GM10847 (cell line): Measurements from ENCODE around the gene GMDS.

ENCODE experiments used
- POLR2A ChIP-seq: IDR thresholded peaks from 2 replicates; pipeline ENCODE4 v1.6.1; 2011; ENCODE audit not compliant: insufficient read length; ENCODE audit errors: extremely low read depth

GMDS gene

GRCh38 chr6:1786455-1787453, 458.7 kb downstream of the GMDS start:
- TF ChIP-seq POLR2A = no peak

DNA sequence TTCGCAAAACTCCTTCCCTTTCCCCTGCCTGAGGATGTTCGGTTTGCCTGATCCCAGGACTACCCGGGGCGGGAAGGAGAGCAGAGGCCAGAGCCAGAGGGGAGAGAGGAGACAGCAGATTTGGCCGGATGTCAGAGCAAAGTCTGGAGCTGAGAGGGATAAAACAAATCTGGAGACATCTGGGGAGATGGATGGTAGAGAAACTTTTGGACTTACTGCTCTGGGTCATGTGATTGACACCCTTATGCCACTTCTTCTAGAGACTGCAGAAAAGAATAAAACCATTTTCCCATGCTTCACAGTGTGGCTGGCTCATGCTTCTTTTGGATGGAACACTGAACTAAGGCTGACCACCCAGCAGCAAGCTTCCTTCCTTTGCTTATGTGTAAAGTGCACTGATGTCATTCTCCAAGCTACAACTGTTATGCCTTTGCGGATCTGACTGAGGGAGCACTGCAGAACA, 461.0 kb downstream of the GMDS start:
- no peak for TF ChIP-seq POLR2A

DNA sequence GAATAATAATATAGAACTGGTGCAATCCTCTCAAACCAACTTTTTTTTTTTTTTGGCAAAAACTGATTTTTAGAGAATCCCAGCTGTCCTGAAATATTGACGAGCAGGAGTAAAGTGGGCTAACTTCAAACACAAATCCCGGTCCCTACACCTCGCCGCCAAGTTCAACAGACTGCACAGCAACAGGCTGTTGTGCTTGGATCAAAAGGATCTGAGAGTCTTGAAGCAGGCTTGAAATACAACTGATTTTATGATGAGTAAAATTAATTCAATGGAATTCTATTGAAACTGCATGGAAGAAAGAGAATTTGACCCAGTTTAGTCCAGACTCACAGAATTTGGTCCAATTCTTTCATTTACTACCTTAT, 463.6 kb downstream of the GMDS start:
- TF ChIP-seq POLR2A = no peak

DNA sequence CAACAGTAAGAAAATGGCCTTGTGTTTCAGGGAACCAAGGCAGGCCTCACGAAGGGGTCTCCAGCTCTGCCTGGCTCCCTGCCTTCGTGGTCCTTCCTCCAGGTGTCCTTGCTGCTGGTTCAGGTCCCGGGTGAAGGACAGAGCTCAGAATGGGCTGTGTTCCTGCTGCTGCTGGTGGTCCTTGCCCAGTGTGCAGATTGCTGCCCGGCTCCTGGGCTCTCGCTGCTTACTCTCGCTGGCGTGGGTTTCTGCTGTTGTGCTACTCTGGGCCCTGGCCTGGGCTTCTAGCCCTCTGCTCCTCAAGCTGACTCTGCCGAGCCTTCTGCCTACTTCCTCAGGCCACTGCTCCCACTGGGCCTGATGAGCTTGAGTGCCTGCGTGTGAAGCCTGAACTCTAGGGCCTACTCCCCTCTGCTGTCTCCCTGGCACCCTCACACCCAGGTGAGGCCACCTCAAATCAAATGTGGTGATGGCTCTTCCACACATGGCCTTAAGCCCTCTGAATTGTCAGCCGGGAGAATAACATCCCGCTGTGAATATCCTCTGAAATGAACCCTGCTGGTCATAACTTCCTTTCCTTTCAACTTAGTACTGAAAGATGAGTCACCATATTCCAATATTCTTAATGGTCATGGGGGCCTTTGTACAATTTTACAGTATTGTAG, 464.1 kb downstream of the GMDS start:
- TF ChIP-seq POLR2A = no peak

DNA sequence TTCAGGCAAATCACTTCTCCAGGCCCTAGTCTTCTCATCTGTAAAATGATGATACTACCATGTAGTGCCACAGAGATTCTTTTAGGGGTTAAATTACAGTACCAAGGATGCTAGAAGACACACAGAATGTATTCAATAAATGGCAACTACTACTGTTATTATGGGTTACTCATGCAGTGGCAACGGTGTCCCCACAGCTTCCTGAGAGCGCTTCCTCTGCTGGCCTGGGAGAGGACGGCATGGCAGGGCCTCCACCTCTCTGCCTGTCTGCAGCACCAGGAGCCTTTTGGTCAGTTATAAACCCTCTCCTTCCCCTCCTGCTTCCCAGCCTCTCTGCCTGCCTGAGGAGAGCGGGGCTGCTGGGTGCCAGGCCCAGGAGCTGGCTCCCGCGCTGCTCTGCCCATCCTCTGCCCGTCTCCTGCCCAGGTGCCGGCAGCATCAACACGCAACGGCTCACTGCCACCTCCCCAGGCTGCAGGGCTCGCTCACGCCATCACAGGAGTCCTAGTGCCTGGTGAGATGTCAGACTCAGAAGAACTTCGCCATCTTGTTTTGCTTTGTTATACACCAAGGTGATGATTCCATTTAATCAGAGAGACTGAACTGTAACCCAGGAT, 465.0 kb downstream of the GMDS start:
- no peak for TF ChIP-seq POLR2A

DNA sequence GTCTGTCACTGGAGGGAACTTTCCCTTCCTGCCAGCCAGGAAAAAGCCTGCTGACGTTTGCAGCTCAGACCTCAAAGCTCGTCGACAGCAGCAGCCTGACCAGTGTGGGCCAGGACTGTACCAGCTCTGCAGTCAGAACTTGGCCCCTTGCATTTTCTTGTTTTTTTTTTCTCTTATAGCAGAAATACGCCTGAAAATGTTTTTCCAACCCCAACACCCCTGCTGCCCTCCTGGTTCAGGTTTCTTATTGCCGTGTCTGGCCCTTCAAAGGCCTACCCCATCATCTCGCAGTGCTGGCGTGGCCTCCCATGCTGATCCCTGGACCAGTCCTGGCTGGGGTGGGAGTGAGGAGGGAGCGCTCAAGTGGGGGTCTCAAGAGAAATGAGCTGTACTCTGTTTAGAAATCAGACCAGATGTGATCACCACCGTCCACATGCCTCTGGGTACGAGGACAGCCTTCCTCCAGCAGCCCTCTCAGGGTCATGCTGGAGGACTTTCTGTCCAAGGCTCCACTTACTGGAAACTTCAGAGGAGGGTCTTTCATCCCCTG, 466.6 kb downstream of the GMDS start:
- TF ChIP-seq POLR2A = no peak

DNA sequence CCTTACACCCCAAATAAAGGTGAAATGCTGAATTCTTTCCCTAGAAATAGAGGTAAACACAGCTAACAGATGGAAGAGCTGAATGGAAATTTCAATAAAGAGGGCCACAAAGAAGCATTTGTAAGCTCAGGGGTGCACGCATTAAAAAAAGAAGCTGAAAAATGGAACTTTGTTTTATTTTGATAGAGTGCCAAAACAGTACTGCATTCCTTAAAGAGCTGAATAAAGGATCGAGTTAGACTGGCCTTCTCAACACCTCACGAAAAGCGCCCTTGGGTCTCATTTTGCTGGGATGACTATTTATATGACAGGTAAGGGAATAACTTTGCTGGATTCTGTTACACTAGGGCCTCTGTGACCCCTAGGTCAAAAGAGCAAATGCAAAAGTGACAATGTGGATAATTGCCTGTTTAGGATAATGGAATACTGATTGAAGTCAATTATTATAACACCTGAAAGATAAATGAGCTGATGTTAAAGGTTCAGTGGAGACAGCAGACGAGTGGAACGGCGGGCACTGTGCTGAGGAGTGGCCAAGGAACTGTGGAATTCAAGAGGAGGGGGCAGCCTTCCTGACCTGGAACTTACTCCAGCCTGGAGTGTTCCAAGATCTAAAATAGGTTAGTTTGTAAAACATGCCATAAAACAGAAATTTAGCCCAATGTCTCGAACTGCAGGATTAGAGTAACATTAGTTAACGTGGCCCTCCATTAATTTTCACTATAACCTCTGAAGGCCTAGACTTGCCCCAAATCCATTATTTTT, 467.3 kb downstream of the GMDS start:
- TF ChIP-seq POLR2A = no peak

DNA sequence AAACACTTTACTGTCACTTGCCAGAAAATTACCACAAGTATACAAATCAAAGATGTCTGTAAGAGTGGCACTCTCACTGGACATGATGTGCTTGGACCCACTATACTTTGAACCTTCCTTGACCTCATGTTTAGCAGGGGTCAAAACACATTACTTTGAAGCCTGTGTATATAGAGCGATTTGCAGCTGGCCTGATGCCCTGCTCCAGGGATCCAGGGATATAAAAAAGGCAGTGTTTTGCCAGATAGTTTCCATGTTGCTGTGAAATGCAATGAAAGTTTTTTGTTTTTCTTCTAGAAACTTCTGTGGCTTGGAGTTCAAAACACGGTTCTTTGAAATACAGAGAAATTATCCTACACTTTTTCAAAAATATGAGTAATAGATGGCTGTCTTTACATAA, 470.0 kb downstream of the GMDS start:
- TF ChIP-seq POLR2A = no peak

DNA sequence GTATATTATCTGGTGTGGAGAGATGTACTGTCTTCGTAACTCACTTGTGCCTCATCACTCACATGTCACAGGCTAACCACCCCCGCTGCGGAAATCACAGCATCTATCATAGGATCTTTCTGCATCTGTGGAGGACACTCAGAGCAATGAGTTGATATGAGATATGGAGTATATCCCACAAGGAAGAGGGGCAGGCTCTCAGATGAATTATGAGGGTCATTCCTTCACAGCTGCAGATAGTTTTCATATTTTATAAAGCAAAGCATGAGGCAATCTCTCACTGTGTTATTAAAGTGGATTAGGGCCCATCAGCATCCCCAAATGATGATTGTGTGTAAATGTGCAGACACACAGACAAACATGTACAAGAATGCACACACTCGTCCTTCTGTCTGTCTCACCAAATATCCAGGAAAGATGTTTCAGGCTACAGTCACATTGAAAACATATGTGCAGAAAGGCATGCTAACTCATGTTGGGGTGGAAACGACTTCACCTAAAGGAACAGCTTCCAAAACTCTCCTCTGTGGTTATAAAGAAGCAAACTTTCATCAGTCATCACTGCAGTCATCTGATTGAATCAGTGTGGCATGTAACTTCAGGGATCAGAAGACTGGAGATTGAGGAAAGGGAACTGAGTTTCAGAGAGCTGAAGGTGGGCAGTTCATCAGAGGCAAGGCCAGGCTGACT, 471.0 kb downstream of the GMDS start:
- TF ChIP-seq POLR2A = no peak

- TF ChIP-seq POLR2A = no peak
Observed at GRCh38 chr6:1773700-1774099, 471.7 kb downstream of the GMDS start.

- no peak for TF ChIP-seq POLR2A
Observed at GRCh38 chr6:1770968-1771723, 474.3 kb downstream of the GMDS start.

GRCh38 chr6:1770435-1770843, 475.0 kb downstream of the GMDS start:
- TF ChIP-seq POLR2A = no peak

DNA sequence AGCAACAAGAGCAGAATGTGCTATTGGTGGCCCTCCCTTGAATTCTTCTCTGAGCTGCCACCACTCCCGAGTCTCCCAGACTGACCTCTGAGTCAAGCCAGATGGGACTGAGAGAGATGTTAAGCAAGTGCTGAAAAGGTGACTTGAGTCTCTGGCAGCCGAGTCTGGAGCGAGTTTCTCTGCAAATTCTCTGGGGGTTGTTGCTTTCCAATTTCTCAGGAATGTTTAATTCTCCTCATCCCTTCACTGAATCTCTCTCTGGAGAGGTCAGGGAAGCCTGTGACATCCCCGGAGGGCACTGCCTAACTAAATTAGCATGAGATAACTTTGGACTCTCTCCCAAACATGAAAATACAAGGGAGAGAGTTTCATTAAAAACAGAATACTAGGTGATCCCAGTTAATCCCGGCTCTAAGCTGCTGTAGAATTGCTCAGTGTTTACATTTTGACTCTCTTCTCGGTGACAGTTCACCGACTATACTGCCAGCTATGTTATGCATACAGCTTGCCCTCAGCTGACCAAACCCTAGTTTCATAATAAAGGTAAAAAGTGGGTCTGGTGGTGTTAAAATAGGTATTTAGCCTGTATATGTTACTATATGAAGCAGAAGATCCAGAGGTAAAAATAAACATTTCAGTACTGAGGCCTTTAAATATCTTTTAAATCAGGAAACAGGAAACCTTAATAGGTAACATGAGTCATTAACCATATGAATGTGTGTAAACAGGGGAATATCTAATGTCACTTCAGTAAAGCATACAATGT, 477.7 kb downstream of the GMDS start:
- TF ChIP-seq POLR2A = no peak

GRCh38 chr6:1766654-1767053, 478.8 kb downstream of the GMDS start:
- no peak for TF ChIP-seq POLR2A
